NCI-H345 treated with DMSO at 0.1 percent for 48 hours (cell line): ENCODE data around the gene ZCCHC14.
"Not testable (repeated sequence)": the region's sequence is repeated elsewhere in the genome, so short reads cannot be mapped to it uniquely, and the experiment has no call there.

Source experiments
- DNase-seq: peaks from one replicate; lab custom pipeline; 2025; ENCODE audit not compliant: unreplicated experiment; lab: John Stamatoyannopoulos, UW

The ZCCHC14 gene

DNA sequence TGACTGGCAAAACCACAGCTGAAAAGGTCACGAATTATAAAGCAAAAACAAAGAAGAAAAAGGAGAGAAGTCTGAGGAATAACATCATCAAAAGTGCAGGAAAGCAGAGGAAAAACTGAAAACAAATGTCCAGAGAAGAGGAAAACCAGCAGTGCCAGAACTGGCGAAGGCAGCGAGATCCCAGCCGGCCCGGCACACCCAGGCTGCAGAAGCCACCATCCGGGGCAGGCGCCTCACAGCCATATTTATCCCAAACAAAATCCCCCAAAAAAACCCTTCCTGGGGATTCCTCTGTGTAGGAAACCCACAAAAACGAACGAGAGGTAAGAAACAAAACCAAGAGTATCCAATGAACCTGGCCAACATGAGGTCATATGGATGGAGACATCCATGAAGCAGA lies 10.6 kb downstream of the ZCCHC14 start:
- no peak for DNase-seq

DNA sequence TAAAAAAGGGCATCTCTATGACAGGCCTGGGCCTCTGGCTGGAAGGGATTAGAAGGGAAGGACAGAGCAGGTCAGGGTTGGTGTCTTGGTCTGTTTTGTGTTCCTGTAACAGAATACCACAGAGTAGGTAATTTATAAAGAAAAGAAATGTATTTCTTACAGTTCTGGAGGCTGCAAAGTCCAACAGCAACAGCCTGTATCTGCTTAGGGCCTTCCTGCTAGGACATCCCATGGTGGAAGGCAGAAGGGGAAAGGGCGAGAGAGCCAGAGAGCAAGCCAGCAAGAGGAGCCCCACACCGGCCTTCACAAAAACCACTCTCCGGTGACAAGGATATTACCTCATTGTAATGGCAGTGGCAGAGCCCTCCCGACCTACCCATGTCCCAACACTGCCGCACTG lies 11.1 kb downstream of the ZCCHC14 start:
- DNase-seq: not testable (repeated sequence)

DNA sequence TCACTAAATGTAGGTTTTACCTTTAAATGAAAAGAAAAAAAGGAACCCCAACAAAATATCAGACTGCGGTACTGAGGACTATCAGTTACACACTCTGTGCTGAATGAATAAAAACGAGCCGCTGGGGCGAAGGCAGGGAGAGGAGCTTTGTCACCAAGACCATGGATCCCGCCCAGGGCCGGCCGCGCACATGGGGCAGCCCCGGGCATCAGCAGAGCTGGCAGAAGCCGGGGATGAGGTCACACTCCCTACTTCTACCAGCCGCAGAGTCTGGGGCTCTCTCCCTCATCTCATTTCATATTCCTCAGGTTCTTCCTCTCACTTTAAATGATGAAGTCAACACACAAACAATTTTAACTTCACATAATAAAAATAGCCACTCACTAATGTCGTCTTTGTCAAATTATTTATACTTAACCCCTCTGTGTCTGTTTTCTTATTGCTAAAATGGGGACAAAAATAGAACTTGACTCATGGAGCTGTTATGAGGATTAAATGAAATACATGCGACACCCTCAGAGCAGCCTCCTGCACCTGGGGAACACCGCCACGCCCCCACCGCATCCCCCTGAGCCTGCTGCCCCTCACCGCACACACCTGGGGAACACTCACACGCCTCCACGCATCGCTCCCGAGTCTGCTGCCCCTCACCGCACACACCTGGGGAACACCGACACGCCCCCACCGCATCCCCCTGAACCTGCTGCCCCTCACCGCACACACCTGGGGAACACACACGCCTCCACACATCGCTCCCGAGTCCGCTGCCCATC lies 15.4 kb downstream of the ZCCHC14 start:
- not testable (repeated sequence) for DNase-seq

DNA sequence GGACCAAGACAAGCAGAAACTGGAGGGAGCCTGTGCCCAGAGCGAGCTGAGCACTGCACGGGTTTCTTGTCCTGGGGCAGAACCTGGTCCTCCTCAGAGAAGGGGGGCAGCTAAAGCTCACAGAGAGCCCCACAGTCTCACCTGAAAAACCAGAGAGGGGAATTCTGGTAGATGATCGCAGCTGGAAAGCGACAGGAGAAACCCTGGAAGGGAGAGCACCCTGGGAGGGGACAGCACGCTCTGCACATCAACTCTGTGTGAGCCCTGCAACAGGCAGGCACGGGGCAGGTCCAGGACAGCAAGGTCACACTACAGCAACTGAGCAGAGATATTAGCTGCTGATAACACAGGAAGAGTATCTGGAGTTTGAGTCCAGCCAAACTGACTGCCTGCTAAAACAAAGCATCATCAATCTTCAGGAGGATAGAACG lies 18.2 kb downstream of the ZCCHC14 start:
- no peak for DNase-seq

DNA sequence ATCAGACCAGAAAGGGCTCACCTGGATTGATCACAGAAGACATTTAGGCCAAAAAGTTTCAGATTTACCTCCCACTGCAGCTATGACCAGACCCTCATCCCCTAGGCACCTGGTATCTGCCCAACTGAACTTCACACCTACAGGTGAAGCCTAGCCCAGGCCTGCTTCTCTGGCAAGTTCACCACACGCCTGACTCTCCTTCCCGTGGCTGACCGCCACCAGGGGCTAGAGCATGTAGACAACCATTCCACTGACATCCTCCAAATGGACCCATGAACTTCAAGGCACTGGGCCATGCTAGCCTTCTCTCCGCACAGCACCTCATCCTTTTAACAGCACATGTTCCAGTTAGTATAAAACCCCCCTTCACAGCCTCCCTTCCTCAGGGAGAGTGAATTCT lies 18.8 kb downstream of the ZCCHC14 start:
- DNase-seq: no peak

DNA sequence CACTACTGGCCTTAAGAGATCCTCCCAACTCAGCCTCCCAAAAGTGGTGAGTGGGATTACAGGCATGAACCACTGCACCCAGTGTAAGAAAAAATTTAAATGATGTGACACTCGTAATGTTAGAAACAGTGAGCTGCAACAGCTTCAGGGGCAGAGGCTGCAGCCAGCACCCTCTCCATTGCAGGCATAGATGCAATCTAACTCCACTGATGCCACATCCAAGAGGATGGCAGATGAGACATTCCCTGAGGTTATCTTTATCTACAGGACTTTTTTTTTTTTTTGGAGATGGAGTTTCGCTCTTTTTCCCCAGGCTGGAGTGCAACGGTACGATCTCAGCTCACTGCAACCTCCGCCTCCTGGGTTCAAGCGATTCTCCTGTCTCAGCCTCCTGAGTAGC lies 19.9 kb downstream of the ZCCHC14 start:
- DNase-seq: no peak

DNA sequence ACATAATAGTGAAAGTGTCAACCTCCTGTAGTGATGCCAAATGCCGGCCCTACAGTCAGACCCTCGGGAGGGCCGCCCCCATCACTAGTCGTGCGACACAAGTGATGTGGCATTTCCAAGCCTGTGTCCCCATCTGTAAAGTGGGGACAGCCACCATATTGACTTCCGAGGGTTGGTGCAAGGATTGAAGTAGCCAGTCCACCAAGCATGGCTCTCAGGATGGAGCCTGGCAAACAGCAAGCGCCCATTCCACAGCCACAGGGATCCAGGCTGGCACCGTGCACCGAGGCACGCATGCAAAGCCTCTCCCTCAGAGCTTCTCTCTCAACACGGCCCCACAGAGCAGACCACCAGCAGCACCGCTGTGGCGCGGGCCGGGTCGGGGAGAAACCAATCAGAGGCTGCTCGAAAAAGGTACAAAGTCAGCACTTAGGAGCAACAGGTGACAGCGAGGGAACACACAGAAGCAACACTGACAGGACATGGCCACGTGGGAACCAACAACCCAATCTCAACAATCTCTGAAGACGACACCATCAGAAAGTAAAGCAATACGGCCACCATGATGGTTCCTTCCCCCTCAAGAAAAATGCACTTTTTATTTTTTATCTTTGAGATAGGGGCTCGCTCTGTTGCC lies 20.6 kb downstream of the ZCCHC14 start:
- no peak for DNase-seq

DNA sequence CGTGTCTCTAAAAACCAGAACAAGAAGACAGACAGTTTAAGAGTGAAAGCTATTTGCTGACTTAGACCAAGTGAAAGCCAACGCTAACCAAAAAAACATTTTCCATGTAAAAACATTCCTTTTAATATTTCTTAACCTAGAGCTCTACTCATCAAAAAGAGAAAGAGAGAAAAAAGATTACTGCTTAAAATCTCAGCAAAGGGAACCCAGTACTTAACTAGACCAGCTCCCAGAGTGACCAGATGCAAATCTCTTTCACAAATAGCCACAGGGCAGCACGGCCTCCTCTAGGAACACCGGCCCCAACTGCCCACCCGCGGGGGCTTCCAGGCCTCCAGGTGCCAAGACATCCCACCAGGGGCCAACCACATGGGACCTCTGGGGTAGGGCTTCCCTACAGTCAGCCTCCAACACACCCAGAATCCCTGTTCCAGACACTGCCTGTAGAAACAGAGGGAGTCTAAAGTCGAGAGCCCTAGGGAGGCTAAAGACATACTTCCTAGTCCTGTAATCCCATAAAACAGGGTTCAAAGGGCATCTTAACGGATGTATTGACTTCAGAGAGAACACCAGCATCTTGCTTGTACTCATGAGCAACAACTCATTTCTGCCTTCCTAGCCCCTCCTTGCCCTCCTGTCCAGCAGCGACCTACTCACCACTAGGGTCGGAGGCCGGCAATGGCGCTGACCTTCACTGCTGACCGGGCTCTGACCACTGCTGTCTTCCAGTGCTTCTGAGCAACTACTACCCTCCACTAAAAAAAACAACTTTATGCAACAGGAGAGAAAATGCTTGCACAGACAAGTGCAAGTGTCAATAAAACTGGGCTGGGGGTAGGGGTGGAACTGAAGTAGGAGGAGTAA lies 21.3 kb downstream of the ZCCHC14 start:
- DNase-seq: no peak

DNA sequence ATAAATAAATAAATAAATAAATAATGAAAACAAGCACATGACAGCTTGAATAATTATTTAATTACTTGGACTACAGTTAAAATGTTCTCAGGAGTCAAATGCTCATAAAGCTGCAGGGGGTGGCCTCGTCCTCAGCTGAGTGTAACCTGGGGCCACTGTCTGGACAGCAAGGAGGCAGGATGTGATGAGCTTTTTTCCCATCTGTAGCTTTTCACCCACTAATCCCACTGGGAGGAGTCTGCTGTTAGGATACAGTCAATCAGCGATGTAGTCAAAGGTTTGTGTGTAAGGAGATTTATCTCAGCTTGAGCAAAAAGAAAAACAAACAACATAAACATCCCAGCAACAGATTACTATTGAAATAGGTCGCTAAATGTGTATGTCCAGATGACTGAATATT lies 22.5 kb downstream of the ZCCHC14 start:
- DNase-seq: no peak

DNA sequence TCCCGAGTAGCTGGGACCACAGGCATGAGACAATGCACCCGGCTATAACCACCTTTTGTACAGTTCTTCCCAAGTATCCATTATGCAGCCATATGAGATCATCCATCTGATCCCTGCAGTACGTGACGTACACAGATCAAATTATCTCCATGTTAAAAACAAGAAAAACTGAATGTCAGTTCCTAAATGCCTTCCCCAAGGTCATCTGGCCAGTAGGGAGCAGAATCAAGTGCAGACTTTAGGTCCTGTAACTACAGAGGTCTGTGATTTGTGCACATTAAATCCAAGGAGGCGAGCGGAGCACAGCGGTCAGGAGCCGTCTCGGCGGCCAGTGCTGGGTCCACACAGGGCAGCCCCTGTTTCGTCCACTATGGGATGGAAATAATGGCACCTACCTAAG lies 23.7 kb downstream of the ZCCHC14 start:
- DNase-seq: no peak

DNA sequence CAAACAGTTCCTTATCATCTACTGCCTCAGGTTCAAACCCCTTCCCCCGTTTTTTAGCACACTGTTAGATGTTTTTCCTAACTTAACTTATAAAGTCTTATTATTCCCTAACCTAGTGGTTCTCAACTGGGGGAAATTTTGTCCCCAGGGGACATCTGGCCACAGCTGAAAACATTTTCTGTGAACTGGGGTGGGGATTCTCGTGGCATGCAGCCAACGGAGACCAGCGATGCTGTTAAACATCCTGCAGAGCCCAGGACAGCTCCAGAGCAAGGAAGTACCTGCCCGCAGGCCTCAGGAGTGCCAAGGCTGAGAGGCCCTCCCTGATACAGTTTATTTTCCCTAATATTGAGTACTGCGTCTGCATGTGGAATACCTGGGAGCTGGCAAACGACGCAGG lies 24.3 kb downstream of the ZCCHC14 start:
- DNase-seq: no peak

DNA sequence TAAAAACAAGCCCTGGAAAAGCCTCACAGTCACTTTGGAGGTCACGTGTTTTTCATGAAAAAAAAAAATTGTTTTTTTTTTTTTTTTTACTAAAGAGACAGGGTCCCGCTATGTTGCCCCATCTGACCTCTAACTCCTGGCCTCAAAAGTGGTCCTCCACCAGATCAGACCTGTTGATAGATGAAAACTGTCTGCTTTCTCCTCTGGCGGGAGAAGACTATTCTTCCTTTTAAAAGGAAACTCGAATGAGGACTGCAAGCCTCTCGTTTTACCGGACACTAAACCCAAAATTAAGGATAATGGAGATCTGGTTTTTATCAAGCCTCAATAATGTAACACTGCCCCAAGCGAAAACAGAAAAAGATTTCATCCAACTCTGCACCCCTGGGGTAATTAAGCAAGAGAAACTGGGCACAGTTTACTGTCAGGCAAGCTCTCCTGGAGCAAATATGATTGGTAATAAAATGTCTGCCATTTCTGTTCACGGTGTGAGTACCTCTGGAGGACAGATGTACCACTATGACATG lies 25.8 kb downstream of the ZCCHC14 start:
- DNase-seq: no peak

DNA sequence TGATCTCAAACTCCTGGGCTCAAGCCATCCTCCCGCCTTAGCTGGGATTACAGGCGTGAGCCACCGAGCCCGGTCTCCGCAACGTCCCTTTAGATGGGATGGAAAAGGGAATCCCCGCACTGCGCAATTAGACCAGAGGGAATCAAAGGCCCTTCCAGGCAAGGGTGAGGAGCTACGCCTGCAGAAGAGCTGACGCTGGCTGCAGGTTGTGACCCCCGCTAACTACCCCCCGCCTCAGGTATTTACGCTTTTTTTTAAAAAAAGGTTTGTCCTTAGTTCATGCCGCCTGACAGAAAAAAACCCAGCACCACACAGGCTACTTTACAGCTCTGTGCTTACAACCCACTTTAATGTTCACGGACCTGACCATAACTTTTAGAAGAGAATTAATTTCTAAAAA lies 26.9 kb downstream of the ZCCHC14 start:
- DNase-seq: no peak

DNA sequence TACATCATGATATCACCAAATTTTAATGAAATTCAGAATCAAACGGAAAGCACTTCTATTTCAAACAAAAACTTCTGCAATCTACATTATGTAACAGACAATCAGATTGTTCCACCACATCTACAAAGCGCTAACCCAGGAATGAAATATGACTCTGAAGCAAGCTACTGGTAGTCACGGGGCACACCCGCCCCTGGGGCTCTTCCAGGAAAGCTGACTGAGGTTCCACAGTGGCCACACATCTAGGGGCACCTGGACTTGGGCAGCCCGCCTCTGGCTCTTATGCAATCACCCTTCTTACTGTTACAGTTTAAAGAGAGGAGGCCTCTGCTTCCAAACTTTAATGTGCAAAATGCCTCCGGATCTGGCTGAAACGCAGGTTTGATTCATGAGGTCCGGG lies 27.5 kb downstream of the ZCCHC14 start:
- no peak for DNase-seq

DNA sequence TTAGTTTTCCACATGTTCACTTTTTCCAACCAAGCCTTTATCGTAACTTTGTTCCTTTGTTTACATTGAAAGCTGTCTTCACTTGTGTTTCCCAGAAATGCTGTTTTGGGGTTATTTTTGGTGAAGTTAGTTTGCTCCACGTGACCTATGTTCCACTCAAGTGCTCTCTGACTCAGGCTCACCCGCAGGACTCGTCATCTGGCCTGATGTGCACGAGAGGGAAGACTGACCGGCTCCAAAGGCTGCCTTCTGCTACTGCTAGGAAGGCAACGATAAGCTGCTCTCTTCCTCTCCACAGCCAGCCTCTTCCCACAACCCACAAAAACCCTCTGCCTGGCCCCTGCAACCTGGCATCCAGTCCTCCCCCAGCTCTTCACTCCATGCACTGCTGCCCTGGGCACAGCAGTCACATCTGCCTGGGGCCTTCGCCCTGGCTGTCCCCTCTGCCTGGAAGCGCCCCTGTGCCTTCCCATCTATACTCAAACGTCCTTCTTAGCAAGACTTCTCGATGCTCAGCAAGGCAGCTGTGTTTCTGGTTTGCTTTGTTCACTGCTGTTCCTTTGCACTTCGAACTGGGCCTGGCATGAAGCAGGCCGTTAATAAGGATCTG lies 28.0 kb downstream of the ZCCHC14 start:
- DNase-seq: no peak

DNA sequence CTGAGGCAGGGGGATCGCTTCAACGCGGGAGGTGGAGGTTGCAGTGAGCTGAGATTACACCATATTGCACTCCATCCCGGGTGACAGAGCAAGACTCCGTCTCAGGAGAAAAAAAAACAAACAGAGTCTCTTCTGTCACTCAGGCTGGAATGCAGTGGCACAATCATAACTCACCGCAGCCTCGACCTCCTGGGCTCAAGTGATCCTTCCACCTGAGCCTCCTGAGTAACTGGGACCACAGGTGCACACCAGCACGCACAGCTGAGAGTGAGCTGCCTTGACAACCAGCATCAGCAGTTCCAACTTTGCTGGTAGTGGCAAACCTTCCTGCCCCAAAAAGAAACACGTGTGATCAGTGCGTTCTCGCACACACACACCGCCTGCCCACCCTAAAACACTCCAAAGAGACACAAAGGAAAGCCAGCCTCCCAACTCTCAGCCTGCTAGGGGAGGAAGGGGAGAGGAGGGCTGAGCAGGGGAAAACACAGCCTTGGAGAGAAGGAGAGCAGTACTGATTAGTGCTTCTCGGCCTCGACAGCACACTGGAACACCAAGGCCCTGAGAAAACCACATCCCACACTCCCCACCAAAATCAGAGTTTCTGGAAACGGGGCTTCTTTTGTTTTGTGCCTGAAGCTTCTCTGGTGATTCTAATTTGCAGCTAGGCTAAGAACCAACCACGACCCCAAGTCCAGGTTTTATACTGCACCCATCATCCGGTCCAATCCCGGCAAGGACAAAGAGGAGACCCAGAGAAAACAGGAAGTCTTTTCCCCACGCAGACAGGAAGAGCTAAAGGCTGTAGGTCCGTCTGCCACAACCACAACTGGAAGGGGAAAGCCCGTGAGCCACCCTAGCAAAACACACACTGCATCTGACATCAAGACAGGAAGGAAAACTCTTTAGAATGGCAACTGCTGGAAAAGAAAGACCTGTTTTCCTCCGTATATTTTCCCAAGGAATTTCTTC lies 28.8 kb downstream of the ZCCHC14 start:
- no peak for DNase-seq

DNA sequence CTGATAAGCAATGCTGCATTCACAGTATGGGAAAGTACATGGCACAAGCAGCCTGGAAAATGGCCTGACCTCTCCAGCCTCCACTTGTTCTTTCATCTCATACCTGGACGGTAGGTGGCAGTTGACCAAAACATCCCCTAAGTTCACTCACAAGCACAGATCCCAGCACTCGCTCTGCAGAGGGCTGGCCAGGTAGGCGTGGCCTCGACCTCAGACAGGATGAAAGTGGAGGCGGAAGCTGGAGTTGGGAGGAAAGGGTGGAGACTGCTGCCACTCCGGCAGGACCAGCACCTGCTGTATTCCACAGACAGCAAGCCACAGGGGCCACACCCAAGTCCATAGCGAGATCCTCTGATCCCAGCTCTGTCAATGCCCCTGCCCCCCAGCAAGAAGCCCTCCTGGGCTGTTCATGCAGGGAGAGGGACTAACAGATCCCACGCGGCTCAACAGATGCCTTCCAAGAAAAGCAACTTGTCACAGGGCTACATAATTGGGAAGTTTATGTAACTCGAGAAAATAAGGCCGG lies 31.3 kb downstream of the ZCCHC14 start:
- peak; percentile 60 for DNase-seq

DNA sequence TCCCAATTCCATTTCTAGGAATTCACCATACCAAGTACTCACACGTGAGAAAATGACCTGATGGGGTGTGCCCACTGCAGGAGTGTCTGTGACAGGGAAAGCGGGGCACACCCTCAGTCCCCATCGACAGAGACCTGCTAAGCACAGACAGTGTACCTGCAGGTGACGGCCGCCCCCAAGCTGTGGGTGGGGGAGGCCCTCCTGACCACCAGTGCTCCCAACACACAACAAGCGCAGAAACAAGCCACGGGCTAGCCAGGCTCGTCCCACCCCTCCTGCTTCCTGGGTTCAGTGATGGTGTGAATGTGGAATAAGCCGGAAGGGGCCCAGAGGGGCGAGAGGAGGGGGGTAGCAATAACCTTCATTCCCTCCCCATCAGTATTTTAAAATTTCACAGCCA lies 31.9 kb downstream of the ZCCHC14 start:
- no peak for DNase-seq

DNA sequence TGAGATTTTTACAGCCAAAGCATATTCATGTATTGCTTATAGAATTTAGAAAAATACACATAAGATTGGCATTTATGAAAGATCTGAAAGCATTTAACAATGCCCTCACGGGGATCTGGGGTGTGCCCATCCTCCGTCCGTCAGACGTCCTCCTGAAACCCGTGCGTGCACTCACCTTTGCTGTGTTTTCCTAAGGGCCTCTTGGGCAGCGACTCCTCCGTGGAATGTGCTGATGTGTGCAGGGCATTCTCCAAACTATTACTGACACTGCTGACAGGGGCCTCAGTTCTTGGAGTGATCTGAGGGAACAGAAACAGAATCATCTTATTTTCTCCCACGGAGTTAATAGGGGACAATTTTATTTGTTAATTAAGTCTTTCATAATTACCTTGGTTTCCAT lies 33.0 kb downstream of the ZCCHC14 start:
- no peak for DNase-seq

DNA sequence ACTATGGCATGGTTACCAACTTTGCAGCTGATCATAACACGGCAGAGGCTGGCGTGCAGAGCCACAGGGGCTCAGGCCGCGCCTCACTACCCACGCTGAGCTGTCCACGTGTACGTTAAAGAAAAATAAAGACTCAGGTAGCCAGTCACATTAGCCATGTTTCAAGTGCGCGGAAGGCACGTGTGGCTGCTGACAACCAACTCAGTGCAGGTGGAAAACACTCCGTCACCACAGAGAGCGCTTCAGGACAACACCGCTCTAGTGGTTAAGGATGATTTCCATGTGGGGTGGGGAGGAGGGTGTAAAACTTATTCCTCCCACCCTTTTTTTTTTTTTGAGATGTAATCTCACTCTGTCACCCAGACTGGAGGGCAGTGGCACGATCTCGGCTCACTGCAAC lies 33.8 kb downstream of the ZCCHC14 start:
- DNase-seq: no peak
